ENCODE data around the gene FLNC.
A peak's percentile ranks its signal among the peaks of the same experiment; 100 is the strongest.

Gene FLNC

GRCh38 chr7:128876978-128877755 lies 47.0 kb downstream of the FLNC start:
- DNase-seq (ENCODE audit: insufficient read length, low spot score) (no peak), FAIRE-seq (no peak)
- no peak for TF ChIP-seq CTCF (IDR thresholded peaks at IDR 0.05; ENCODE audit: insufficient read depth, missing control alignments)

- TF ChIP-seq CTCF (IDR thresholded peaks at IDR 0.05; ENCODE audit: insufficient read depth, missing control alignments): no peak
- DNase-seq (ENCODE audit: insufficient read length, low spot score): no peak
- no peak for FAIRE-seq
Measured at GRCh38 chr7:128877756-128878120, 47.5 kb downstream of the FLNC start.

- no peak for TF ChIP-seq CTCF (IDR thresholded peaks at IDR 0.05; ENCODE audit: insufficient read depth, missing control alignments)
- FAIRE-seq: no peak
- no peak for DNase-seq (ENCODE audit: insufficient read length, low spot score)
Measured at GRCh38 chr7:128878226-128879105, 48.3 kb downstream of the FLNC start.

- no peak for TF ChIP-seq CTCF (IDR thresholded peaks at IDR 0.05; ENCODE audit: insufficient read depth, missing control alignments)
- FAIRE-seq (no peak), DNase-seq (ENCODE audit: insufficient read length, low spot score) (no peak)
Measured at GRCh38 chr7:128879461-128879938, 49.3 kb downstream of the FLNC start.

- peak; percentile 57 for TF ChIP-seq CTCF (IDR thresholded peaks at IDR 0.05; ENCODE audit: insufficient read depth, missing control alignments)
Measured at GRCh38 chr7:128879939-128880746, 49.9 kb downstream of the FLNC start.

GRCh38 chr7:128880791-128881457 lies 50.7 kb downstream of the FLNC start:
- FAIRE-seq: no peak
- no peak for DNase-seq (ENCODE audit: insufficient read length, low spot score)
- no peak for TF ChIP-seq CTCF (IDR thresholded peaks at IDR 0.05; ENCODE audit: insufficient read depth, missing control alignments)

More at GRCh38 chr7:128879939-128880746, 49.9 kb downstream of the FLNC start:
- FAIRE-seq (no peak), DNase-seq (ENCODE audit: insufficient read length, low spot score) (peak; percentile 96)

Data from D721Med (cell line).